Pulmonary artery endothelial cell (primary cell): ENCODE data around the gene MRPL30. TPM values are rescaled to one million over a fixed set of nuclear protein-coding genes. Genes with fewer than 3 reads are reported as not detected.
"Not testable (repeated sequence)": the region's sequence is repeated elsewhere in the genome, so short reads cannot be mapped to it uniquely, and the experiment has no call there.

Experiments
- DNase-seq: peaks from one replicate; pipeline ENCODE4 v3.0.0-alpha.2; 2011; ENCODE audit warnings: low read depth, low spot score
- total RNA-seq: library from RNA; depleted of rRNA; stranded (reverse); fragments of >200 nt; gene quantifications from 2 replicates; pipeline ENCODE4 v1.2.3, GENCODE V29; 2014

Gene MRPL30
- total RNA-seq, 1 donor from 2014 or later: 48.9 TPM

DNA sequence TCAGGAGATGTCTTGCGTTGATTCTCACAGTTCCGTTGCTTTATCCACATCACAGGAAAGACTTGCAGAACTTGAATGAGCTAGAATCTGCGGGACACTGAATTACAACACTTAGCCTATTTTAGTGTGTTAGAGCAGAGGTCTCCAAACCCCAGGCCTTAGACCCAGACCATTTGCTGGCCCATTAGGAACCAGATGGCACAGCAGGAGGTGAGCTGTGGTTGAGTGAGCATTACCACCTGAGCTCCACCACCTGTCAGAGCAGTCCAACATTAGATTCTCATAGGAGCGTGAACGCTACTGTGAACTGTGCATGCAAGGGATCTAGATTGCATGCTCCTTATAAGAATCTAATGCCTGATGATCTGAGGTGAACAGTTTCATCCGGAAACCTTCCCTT is 3.8 kb downstream of the MRPL30 start:
- no peak for DNase-seq

GRCh38 chr2:99187011-99187410 is 6.0 kb downstream of the MRPL30 start:
- DNase-seq: no peak

DNA sequence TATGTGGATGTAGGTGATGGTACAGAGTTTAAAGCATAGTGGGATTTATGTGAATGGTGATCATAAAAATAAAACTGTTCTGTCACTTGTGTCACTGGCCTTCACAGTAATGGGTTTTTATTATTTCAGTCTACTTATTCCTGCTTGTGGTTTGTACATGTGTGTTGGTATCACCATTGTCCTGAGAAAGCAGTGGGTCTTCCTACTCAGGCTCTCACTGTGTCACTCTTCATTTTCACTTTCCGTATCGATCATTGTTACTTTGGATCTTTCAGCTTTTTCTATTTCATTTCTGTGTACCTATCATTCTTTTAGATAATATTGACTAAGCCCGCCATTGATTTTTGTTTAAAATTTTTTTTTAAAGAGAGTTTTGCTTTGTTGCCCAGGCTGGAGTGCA is 7.4 kb downstream of the MRPL30 start:
- DNase-seq: no peak

- DNase-seq: no peak
These were observed 9.6 kb downstream of the MRPL30 start for GRCh38 chr2:99190548-99190947.

DNA sequence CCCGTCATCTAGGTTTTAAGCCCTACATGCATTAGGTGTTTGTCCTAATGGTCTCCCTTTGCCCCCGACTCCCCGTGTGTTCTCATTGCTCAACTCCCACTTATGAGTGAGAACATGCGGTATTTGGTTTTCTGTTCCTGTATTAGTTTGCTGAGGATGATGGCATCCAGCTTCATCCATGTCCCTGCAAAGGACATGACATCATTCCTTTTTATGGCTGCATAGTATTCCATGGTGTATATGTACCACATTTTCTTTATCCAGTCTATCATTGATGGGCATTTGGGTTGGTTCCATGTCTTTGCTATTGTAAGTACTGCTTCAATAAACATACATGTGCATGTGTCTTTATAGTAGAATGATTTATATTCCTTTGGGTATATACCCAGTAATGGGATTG is 11.4 kb downstream of the MRPL30 start:
- DNase-seq: not testable (repeated sequence)

- no peak for DNase-seq
These were observed 17.3 kb downstream of the MRPL30 start for GRCh38 chr2:99198103-99198841.

GRCh38 chr2:99200076-99200800 is 19.3 kb downstream of the MRPL30 start:
- DNase-seq: no peak

GRCh38 chr2:99201959-99202678 is 21.1 kb downstream of the MRPL30 start:
- DNase-seq: no peak

DNA sequence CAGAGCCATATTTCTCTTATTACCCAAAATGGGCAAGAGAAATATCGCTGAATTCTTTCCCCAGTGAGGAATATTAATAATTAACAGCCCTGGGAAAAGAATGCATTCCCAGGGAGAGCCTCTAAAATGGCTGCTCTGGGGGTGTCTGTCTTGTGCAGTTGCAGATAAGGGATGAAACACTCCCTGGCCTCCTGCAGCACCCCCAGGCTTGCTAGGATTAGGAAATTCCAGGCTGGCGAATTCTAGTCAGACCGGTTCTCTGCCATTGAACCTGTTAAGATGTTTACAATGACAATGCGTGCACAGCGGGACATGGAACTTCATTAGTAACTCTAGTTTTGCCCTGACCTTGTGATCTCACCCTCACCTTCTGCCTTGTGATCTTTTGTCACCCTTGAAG is 24.5 kb downstream of the MRPL30 start:
- no peak for DNase-seq

DNA sequence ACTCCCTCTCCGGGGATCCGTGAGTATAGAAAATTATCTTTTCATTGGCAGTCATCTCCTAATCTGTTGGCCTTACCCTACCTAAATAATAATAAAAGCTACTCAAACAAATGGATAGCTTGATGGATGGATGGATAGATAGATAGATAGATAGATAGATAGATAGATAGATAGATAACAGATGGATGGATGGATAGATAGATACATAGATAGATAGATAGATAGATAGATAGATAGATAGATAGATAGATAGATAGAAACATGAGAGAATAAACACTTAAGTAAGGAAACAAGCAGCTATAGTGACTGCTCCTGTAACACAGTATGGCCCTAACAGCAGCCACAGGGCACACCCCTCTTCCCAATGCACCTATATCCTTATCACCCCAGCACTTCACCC is 35.1 kb downstream of the MRPL30 start:
- no peak for DNase-seq

DNA sequence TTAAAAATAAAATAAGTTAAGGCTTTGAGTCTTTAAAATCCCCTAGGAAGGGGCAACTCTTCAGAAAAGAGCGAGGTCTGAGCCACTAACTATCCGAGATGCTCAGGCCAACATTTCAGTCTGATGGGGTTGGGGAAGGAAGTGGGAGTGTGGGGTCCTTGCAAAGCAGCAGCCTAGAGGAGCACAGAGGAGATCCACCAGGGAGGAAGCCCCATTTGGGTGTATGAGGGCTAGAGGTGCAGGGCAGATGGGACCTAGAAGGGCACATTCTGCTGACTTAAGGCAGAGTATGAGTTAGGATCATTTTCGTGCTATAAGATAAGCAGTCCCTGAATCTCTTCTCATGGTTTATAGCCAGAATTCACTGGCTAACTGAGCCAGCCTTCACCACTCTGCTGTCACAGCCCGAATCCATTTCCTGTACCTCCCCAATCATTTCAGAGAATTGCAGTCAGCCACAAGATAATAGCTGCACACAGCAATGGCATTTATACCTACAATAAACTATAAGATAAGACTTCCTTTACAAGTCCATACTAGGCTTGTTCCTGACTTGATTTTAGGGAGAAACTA is 37.0 kb downstream of the MRPL30 start:
- DNase-seq: no peak

- DNase-seq: not testable (repeated sequence)
These were observed 52.2 kb downstream of the MRPL30 start for GRCh38 chr2:99233177-99233576.

DNA sequence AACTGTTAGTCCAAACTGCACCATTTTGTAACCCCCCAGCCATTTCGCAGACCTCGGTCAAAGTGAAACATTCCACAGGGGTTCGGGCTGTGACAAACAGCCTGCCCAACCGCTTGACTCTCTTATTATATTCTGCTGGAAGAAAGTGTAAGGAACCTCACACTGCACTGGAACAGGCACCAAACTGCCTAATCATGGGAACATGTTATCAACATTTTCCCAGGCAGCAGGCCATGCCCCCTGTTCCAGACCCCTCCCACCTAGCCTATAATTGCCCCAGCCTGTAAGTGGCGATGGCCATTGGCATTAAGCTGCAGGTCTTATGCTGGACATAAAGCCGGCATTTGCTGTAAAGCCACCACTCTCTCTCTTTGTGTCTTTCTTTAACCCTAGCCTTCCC is 57.6 kb downstream of the MRPL30 start:
- no peak for DNase-seq

GRCh38 chr2:99240431-99240830 is 59.4 kb downstream of the MRPL30 start:
- no peak for DNase-seq

DNA sequence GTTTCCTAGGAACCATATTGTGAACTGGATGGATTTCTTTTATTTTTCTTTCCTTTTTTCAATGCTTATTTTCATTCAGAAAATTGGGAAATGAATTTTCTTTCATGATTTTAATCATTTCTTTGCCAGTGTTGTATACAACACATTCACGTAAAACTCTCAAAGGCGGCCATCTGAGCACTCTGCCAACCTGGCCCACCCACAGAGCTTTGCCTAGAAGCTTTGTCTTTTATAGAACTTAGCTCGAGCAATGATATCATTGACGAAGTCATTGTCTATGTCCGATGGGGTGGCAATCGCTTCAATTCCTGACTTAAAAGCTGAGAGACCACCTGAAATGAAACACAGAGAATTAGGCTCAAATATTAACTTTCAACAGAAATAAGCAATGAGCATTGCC is 61.2 kb downstream of the MRPL30 start:
- no peak for DNase-seq

Other genes starting within 250 kb of the MRPL30 start
- 9.7 and 9.9 TPM in 2 replicates for gene CRACDL, start 245.0 kb upstream of the MRPL30 start, total RNA-seq
- gene C2orf15, start 39.5 kb upstream of the MRPL30 start, total RNA-seq: 0.07 and 0.28 TPM in 2 replicates
- gene TSGA10, start 26.2 kb upstream of the MRPL30 start, total RNA-seq: 1.3 and 2.4 TPM in 2 replicates
- 4.8 and 9.1 TPM in 2 replicates for gene LIPT1, start 26.2 kb upstream of the MRPL30 start, total RNA-seq
- 23.7 and 26.5 TPM in 2 replicates for gene MITD1, start 126 bp upstream of the MRPL30 start, total RNA-seq
- not detected in 2 replicates for gene LYG2, start 74.5 kb downstream of the MRPL30 start, total RNA-seq
- gene LYG1, start 120.0 kb downstream of the MRPL30 start, total RNA-seq: 0.26 and 0.39 TPM in 2 replicates
- gene TXNDC9, start 155.1 kb downstream of the MRPL30 start, total RNA-seq: 72.6 and 82.5 TPM in 2 replicates
- 28.9 and 33.3 TPM in 2 replicates for gene EIF5B, start 156.2 kb downstream of the MRPL30 start, total RNA-seq